Left ventricle myocardium inferior (tissue), 1 donor: ENCODE data around the gene MLXIP. TPM values are rescaled to one million over a fixed set of nuclear protein-coding genes. Genes with fewer than 3 reads are reported as not detected.

Experiments used
- DNase-seq: peaks from one replicate; pipeline ENCODE4 v3.0.0-alpha.2; 2020
- H3K27ac ChIP-seq: fragments of 200-600 bp; replicated peaks from 2 replicates; pipeline ENCODE4 v1.8.0; 2021
- H3K27me3 ChIP-seq: fragments of 200-600 bp; 2 replicates; pipeline ENCODE4 v1.8.0; 2021; ENCODE audit warnings: low read depth
- H3K36me3 ChIP-seq: fragments of 200-600 bp; 2 replicates; pipeline ENCODE4 v1.8.0; 2021
- H3K4me1 ChIP-seq: fragments of 200-600 bp; 2 replicates; pipeline ENCODE4 v1.8.0; 2021
- H3K4me3 ChIP-seq: fragments of 200-600 bp; 2 replicates; pipeline ENCODE4 v1.8.0; 2021; ENCODE audit warnings: mild to moderate bottlenecking, moderate library complexity
- H3K9me3 ChIP-seq: fragments of 200-600 bp; replicated peaks from 2 replicates; pipeline ENCODE4 v1.8.0; 2021
- CTCF ChIP-seq: fragments of 200-600 bp; IDR thresholded peaks from 2 replicates; pipeline ENCODE4 v1.8.0; 2021; ENCODE audit warnings: antibody characterized with exemption, mild to moderate bottlenecking, borderline replicate concordance
- intact Hi-C: fragments of 100-400 bp; cut with micrococcal nuclease; formaldehyde crosslinking; loops from one replicate; pipeline ENCODE4 v1.11.0; 2022
- total RNA-seq: library from RNA; stranded (reverse); fragmentation: NEBNext Ultra II Directional; extraction: Animal tissue kit (Norgen Biotek cat#: 25700); gene quantifications from one replicate; pipeline ENCODE4 v1.2.1, GENCODE V29; 2021
- donor health status: DM: no; HTN: yes; CAD: no; lungs with severe emphysema.

Gene MLXIP
- total RNA-seq, 1 donor from 2014 or later, result 16.7 TPM

GRCh38 chr12:122128481-122128880 is 49.9 kb downstream of the MLXIP start:
- Histone ChIP-seq H3K27me3 (no peaks in the 10 kb centered on the region), H3K4me3 (no peak overlapping the region), H3K27ac (no peak overlapping the region), H3K9me3 (no peaks in the 10 kb centered on the region), H3K36me3 (peaks cover 59% of the 10 kb centered on the region), H3K4me1 (peaks cover 46% of the 10 kb centered on the region)
- DNase-seq, result no peak
- no peak for TF ChIP-seq CTCF
- intact Hi-C loops, result loop anchor here (10.0 kb wide), 1 partner anchor 214 kb away; the partner anchor contains the start of gene CFAP251

DNA sequence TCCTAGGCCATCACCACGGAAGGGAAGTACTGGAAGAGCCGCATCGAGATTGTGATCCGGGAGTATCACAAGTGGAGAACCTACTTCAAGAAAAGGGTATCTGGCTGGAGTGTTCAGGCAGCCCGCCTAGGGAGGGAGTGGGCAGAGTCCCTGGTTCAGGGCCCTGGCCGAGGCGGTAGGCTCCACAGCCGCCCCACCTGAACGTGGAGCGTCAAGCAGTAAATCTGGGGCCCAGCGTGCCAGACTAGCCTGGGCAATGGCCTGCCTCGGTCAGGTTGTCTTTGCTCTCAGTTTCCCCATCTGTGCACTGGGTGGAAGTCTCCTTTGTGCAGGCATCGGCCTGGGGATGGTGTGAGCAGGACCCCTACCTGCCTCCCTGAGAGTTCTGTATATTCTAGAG is 50.6 kb downstream of the MLXIP start:
- peaks cover 65% of the 10 kb centered on the region for H3K36me3 ChIP-seq
- intact Hi-C loops, result loop anchor here (10.0 kb wide), 1 partner anchor 214 kb away; the partner anchor contains the start of gene CFAP251
- peaks cover 42% of the 10 kb centered on the region for H3K4me1 ChIP-seq
- TF ChIP-seq CTCF, result no peak
- no peak overlapping the region for H3K27ac ChIP-seq
- DNase-seq, result no peak
- no peak overlapping the region for H3K4me3 ChIP-seq
- no peaks in the 10 kb centered on the region for H3K9me3 ChIP-seq
- H3K27me3 ChIP-seq, result no peaks in the 10 kb centered on the region

DNA sequence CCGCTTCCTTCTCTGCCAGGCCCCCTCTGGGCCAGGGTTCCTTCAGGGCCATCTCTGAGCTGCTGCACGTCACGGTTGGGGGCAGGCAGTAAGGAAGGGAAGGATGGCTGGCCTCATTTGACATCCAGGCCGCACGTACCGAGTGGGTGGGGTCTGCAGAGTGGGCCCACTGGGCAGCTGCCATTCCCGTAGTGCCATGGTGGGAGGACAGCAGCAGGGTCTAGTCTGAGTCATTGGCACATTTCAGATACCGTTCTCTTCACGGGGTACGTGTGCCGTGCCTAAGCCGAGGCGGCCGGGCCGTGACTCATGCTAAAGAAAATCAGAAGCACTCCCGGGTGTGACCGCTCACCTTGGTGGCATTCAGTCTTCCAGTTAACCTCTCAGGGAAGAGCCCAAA is 51.6 kb downstream of the MLXIP start:
- no peak for TF ChIP-seq CTCF
- Histone ChIP-seq H3K9me3 (no peaks in the 10 kb centered on the region), H3K27me3 (no peaks in the 10 kb centered on the region), H3K36me3 (peaks cover 75% of the 10 kb centered on the region), H3K4me1 (peaks cover 33% of the 10 kb centered on the region), H3K4me3 (no peak overlapping the region), H3K27ac (no peak overlapping the region)
- intact Hi-C loops, result no loop called here
- no peak for DNase-seq

DNA sequence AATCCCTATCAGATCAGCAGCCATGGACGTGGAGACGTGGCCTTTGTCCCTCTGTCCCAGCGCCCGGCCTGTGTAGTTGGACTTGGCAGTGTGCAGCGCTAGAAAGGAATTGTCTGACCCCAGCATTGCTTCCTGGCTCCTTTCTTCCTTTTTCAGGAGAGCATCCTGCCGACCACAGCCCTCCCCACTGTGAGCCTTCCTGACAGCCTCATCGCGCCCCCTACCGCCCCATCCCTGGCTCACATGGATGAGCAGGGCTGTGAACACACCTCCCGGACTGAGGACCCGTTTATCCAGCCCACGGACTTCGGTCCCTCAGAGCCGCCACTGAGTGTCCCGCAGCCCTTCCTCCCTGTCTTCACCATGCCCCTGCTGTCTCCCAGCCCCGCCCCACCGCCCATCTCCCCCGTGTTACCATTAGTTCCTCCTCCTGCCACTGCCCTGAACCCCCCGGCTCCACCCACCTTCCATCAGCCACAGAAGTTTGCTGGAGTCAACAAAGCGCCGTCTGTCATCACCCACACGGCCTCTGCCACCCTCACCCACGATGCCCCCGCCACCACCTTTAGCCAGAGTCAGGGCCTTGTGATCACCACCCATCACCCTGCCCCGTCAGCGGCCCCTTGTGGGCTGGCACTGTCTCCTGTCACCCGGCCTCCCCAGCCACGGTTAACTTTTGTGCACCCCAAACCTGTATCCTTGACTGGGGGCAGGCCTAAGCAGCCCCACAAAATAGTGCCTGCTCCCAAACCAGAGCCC is 54.8 kb downstream of the MLXIP start:
- Histone ChIP-seq H3K4me3 (no peak overlapping the region), H3K27ac (no peak overlapping the region), H3K36me3 (peaks cover 82% of the 10 kb centered on the region), H3K9me3 (no peaks in the 10 kb centered on the region), H3K4me1 (peaks cover 2% of the 10 kb centered on the region), H3K27me3 (no peaks in the 10 kb centered on the region)
- intact Hi-C loops, result no loop called here
- no peak for TF ChIP-seq CTCF
- no peak for DNase-seq

GRCh38 chr12:122135437-122136031 is 57.0 kb downstream of the MLXIP start:
- no peaks in the 10 kb centered on the region for H3K9me3 ChIP-seq
- no peak for TF ChIP-seq CTCF
- no peaks in the 10 kb centered on the region for H3K27me3 ChIP-seq
- peaks cover 79% of the 10 kb centered on the region for H3K36me3 ChIP-seq
- no peaks in the 10 kb centered on the region for H3K4me1 ChIP-seq
- no peak overlapping the region for H3K27ac ChIP-seq
- intact Hi-C loops, result no loop called here
- no peak overlapping the region for H3K4me3 ChIP-seq
- DNase-seq, result no peak
